OCI-LY1 (cell line): ENCODE measurements around the gene ENSA.
"Not testable (repeated sequence)": the region's sequence is repeated elsewhere in the genome, so short reads cannot be mapped to it uniquely, and the experiment has no call there.

ENCODE experiments used
- H2AFZ ChIP-seq: fragments of 200-600 bp; sonication (generic), shearing (Covaris generic); 2 replicates; pipeline ENCODE4 v1.6.0; 2014; ENCODE audit warnings: antibody characterized with exemption, mild to moderate bottlenecking, low read length
- H3F3A ChIP-seq: fragments of 200-600 bp; sonication (generic), shearing (Covaris generic); 2 replicates; pipeline ENCODE4 v1.6.0; 2014; ENCODE audit warnings: mild to moderate bottlenecking, antibody characterized with exemption, low read length, moderate library complexity; ENCODE audit not compliant: insufficient read depth
- H3K27ac ChIP-seq: fragments of 200-600 bp; sonication (generic); 2 replicates; pipeline ENCODE4 v1.5.1; 2014; ENCODE audit warnings: low read length, mixed run types, mild to moderate bottlenecking, low read depth; ENCODE audit not compliant: poor library complexity, severe bottlenecking
- H3K27me3 ChIP-seq: fragments of 200-600 bp; sonication (generic); 2 replicates; pipeline ENCODE4 v1.6.0; 2014; ENCODE audit warnings: antibody characterized with exemption, mild to moderate bottlenecking, low read length, moderate library complexity; ENCODE audit not compliant: insufficient read depth
- H3K36me3 ChIP-seq: fragments of 200-600 bp; sonication (generic); 2 replicates; pipeline ENCODE4 v1.6.1; 2014; ENCODE audit warnings: mild to moderate bottlenecking, antibody characterized with exemption, low read length, moderate library complexity, mixed read lengths; ENCODE audit not compliant: insufficient read depth
- H3K4me1 ChIP-seq: fragments of 200-600 bp; sonication (generic); 2 replicates; pipeline ENCODE4 v1.5.1; 2014; ENCODE audit warnings: mild to moderate bottlenecking, low read length, moderate library complexity; ENCODE audit not compliant: insufficient read depth, severe bottlenecking
- H3K4me2 ChIP-seq: fragments of 200-600 bp; sonication (generic), shearing (Covaris generic); 2 replicates; pipeline ENCODE4 v1.6.1; 2014; ENCODE audit warnings: low read length
- H3K4me3 ChIP-seq: fragments of 200-600 bp; sonication (generic); 2 replicates; pipeline ENCODE4 v1.5.1; 2014; ENCODE audit warnings: low read length, low read depth, mild to moderate bottlenecking, mixed read lengths; ENCODE audit not compliant: poor library complexity, severe bottlenecking
- H3K79me2 ChIP-seq: fragments of 200-600 bp; shearing (Covaris generic); 2 replicates; pipeline ENCODE4 v1.6.1; 2016; ENCODE audit warnings: mixed run types, low read length, mixed read lengths; ENCODE audit not compliant: insufficient read depth
- H3K9ac ChIP-seq: fragments of 200-600 bp; sonication (generic), shearing (Covaris generic); 2 replicates; pipeline ENCODE4 v1.6.1; 2014; ENCODE audit warnings: mild to moderate bottlenecking, low read length, mixed read lengths
- H3K9me2 ChIP-seq: fragments of 200-600 bp; sonication (generic), shearing (Covaris generic); 2 replicates; pipeline ENCODE4 v1.6.1; 2014; ENCODE audit warnings: low read depth, mild to moderate bottlenecking, low read length, mixed read lengths
- H3K9me3 ChIP-seq: fragments of 200-600 bp; shearing (Covaris generic); 2 replicates; pipeline ENCODE4 v1.6.1; 2014; ENCODE audit warnings: low read length, mixed read lengths
- H4K20me1 ChIP-seq: fragments of 200-600 bp; sonication (generic), shearing (Covaris generic); 2 replicates; pipeline ENCODE4 v1.6.0; 2016; ENCODE audit warnings: mild to moderate bottlenecking, low read length; ENCODE audit not compliant: insufficient read depth
- CTCF ChIP-seq: fragments of 200-600 bp; sonication (generic), shearing (Covaris generic); IDR thresholded peaks from 2 replicates; pipeline ENCODE4 v1.5.1; 2017; ENCODE audit warnings: mild to moderate bottlenecking, antibody characterized with exemption, low read length, moderate library complexity, mixed read lengths
- EZH2 ChIP-seq: fragments of 200-600 bp; sonication (generic), shearing (Covaris generic); IDR thresholded peaks from 2 replicates; pipeline ENCODE4 v1.8.0; 2017; ENCODE audit warnings: borderline replicate concordance, mixed run types, mild to moderate bottlenecking, antibody characterized with exemption, low read length, moderate library complexity, mixed read lengths

The ENSA gene

DNA sequence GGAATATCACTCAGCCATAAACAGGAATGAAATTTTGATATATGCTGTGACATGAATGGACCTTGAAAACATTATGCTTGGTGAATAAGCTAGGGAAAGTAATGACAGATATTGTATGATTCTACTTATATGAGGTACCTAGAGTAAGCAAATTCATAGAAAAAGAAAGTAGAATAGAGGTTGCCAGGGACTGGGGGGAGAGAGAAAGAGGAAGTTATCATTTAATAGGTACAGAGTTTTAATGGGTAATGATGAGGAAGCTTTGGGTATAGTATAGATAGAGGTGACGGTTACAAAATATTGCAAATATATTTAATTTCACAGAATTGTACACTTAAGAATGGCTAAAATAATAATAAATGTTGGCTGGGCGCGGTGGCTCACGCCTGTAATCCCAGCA lies 31.2 kb upstream of the ENSA start:
- Histone ChIP-seq H3K4me2 (no peak overlapping the region), H3K27me3 (no peaks in the 10 kb centered on the region), H3K4me1 (no peaks in the 10 kb centered on the region), H3K9ac (no peak overlapping the region), H3K27ac (no peak overlapping the region), H3K9me2 (no peaks in the 10 kb centered on the region), H3K79me2 (no peaks in the 10 kb centered on the region), H3K9me3 (no peaks in the 10 kb centered on the region), H2AFZ (no peak overlapping the region), H3K36me3 (peaks cover 36% of the 10 kb centered on the region), H4K20me1 (no peaks in the 10 kb centered on the region), H3F3A (no peaks in the 10 kb centered on the region), H3K4me3 (no peak overlapping the region)
- no peak for TF ChIP-seq CTCF
- TF ChIP-seq EZH2 = no peak

DNA sequence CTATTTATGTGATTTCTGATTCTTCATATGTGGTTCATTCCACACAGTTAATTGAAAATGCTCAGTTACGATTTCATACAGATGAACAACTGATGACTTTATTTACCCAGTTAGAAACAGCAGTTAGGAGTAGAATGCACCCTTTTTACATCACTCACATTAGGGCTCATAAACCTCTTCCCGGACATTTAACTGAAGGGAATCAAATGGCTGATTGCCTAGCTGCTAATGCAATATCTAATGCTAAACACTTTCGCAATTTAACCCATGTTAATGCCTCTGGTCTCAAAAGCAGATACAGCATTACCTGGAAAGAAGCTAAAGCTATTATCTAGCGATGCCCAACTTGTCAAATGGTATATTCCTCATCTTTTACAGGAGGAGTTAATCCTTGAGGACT lies 27.7 kb upstream of the ENSA start:
- not testable (repeated sequence) for H3F3A ChIP-seq, H3K4me1 ChIP-seq, H4K20me1 ChIP-seq, H2AFZ ChIP-seq, H3K4me3 ChIP-seq, H3K9me2 ChIP-seq, H3K9ac ChIP-seq, H3K27me3 ChIP-seq, H3K9me3 ChIP-seq, H3K27ac ChIP-seq, H3K4me2 ChIP-seq, H3K79me2 ChIP-seq
- H3K36me3 ChIP-seq = peaks cover 30% of the 10 kb centered on the region

GRCh38 chr1:150654635-150655034 lies 25.2 kb upstream of the ENSA start:
- not testable (repeated sequence) for H3K36me3 ChIP-seq, H4K20me1 ChIP-seq, H3K4me2 ChIP-seq, H3K27ac ChIP-seq, H3K9ac ChIP-seq, H3F3A ChIP-seq, H3K79me2 ChIP-seq, H3K9me3 ChIP-seq, H2AFZ ChIP-seq, H3K4me1 ChIP-seq, H3K27me3 ChIP-seq, H3K4me3 ChIP-seq, H3K9me2 ChIP-seq

DNA sequence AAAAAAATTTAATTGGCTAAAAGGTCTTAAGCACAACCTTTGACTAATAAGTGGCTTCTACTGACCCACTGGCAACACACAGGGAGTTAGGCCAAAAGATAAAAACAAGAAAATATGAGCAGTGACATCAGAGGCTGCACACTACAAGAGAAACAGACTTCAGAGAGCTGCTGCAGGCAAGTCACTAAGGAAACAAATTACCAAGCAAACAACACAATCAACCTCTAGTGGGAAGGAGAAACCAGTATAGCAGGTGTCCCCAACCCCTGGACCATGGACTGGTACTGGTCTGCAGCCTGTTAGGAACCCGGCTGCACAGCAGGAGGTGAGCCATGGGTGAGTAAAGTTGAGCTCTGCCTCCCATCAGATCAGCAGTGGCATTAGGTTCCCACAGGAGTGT lies 20.8 kb upstream of the ENSA start:
- Histone ChIP-seq H3K9me3 (no peaks in the 10 kb centered on the region), H4K20me1 (no peaks in the 10 kb centered on the region), H3K9me2 (no peaks in the 10 kb centered on the region), H3F3A (no peaks in the 10 kb centered on the region), H3K27me3 (no peaks in the 10 kb centered on the region), H3K36me3 (peaks cover 24% of the 10 kb centered on the region; the same call in 1 of the 2 replicates), H3K4me2 (no peak overlapping the region), H3K4me1 (no peaks in the 10 kb centered on the region), H2AFZ (no peak overlapping the region), H3K27ac (no peak overlapping the region), H3K79me2 (no peaks in the 10 kb centered on the region), H3K4me3 (no peak overlapping the region), H3K9ac (no peak overlapping the region)
- TF ChIP-seq EZH2 (no peak), CTCF (no peak)
